Activated T-cell treated with anti-CD3 and anti-CD28 coated beads for 1 hour (primary cell): ENCODE data around the gene PTX4.
"Not testable (repeated sequence)": the region's sequence is repeated elsewhere in the genome, so short reads cannot be mapped to it uniquely, and the experiment has no call there.

Experiments
- DNase-seq: peaks from one replicate; pipeline ENCODE4 v3.0.0-alpha.2; 2020; ENCODE audit warnings: low read depth

Gene PTX4

GRCh38 chr16:1481906-1482835, 6.6 kb downstream of the PTX4 start:
- no peak for DNase-seq

GRCh38 chr16:1478937-1479336, 9.8 kb downstream of the PTX4 start:
- not testable (repeated sequence) for DNase-seq

DNA sequence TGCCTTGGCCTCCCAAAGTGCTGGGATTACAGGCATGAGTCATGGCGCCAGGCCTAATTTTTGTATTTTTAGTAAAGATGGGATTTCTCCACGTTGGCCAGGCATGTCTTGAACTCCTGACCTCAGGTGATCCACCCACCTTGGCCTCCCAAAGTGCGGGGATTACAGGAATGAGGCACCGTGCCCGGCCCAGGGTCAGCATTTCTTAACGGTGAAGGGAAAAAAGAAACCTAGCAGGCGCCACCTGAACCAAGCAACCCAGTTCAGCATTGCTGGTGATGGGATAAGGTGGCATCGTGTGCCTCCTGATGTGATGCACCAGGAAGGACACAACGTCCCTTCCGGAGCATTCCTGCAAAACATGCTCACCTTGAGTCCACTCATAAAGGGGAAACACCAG, 11.7 kb downstream of the PTX4 start:
- DNase-seq = no peak

GRCh38 chr16:1475552-1476114, 13.1 kb downstream of the PTX4 start:
- DNase-seq = no peak

GRCh38 chr16:1474796-1475551, 13.8 kb downstream of the PTX4 start, which contains the start of gene CLCN7:
TSS of gene CLCN7 (minus strand) at chr16:1475028. CDS start at chr16:1474974, 54 bp downstream.
- peak; percentile 80 for DNase-seq

GRCh38 chr16:1474082-1474795, 14.5 kb downstream of the PTX4 start:
- no peak for DNase-seq

GRCh38 chr16:1472974-1473373, 15.8 kb downstream of the PTX4 start:
- no peak for DNase-seq

DNA sequence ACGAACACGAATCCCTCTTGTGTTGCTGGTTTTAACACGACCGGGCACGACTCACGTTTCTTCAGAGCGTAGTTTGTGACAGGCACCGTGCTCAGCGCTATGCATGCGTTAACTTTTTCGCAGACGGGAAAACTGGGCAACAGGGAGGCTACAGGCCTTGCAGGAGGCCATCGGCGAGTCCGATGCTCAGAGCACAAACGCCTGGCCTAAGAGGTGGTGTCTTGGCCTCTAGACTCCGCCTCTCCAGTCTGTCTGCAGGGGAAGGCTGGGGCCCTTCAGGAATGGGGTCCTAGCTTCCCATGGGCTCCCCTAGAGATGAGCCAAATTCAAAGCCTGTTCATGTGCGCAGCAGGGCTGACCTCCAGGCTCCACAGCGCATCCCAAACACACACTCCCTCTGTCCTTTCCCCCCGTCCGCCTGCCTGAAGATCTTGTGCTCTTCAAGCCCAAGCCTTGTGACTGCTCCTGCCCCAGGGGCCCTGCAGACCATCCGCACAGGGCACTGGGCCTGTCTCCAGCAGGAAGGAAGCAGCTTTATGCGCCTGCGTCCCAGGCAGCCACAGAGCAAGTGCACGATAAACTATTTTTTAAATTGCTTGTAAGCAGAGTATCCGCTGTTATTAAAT, 17.1 kb downstream of the PTX4 start:
- no peak for DNase-seq

- DNase-seq = no peak
These were observed 18.1 kb downstream of the PTX4 start for GRCh38 chr16:1470481-1471251.

- no peak for DNase-seq
These were observed 19.0 kb downstream of the PTX4 start for GRCh38 chr16:1469693-1470201.

DNA sequence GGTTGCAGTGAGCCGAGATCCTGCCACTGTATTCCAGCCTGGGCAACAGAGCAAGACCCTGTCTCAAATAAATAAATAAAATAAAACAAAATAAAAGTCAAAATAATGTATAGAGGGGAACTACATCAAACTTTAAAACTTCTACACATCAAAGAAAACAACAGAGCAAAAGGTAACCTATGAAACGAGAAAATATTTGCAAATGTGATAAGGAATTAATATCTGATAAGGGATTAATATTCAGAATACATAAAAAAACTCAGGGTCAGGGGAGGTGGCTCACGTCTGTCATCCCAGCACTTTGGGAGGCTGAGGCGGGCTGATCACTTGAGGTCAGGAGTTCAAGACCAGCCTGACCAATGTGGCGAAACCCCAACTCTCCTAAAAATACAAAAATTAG, 19.6 kb downstream of the PTX4 start:
- not testable (repeated sequence) for DNase-seq

- no peak for DNase-seq
These were observed 20.3 kb downstream of the PTX4 start for GRCh38 chr16:1468426-1468810.

- no peak for DNase-seq
These were observed 21.7 kb downstream of the PTX4 start for GRCh38 chr16:1466968-1467521.

DNA sequence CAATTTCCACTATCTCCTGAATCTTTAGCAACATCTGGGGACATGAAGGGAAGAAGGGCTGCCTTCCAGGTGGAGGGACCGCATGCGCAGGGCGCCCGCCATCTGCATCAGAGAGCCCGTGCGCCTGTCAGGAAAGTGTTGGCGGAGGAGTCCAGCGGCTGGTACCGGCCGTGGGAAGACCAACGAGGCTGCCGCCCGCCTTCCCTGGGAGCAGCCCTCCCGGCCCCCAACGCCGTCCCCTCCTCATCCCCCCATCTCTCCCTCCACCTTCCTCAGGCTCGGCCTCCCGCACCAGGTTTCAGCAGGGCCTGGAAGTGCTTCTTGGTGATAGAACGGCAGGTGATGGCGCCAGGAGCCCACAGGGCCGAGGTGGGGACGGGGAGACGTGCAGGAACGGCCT, 22.7 kb downstream of the PTX4 start:
- no peak for DNase-seq

DNA sequence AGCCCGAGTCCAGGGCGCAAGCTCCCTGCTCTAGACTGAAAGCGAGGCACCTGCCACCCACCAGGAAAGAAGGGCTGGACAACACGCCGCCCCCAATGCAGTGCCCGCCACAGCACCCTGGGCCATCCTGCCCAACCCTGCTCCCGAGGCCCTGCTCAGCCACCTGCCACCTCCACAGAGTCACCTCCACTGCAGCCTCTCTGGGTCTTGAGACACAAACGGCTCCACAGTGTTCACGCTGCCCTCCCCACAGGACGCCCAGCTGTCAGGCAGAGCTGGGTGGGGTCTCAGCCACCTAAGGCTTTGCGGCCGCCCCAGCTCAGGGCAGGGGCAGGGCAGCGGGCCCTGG, 23.2 kb downstream of the PTX4 start:
- DNase-seq = no peak

- no peak for DNase-seq
These were observed 23.7 kb downstream of the PTX4 start for GRCh38 chr16:1464894-1465566.

GRCh38 chr16:1464196-1464893, 24.4 kb downstream of the PTX4 start:
- no peak for DNase-seq

DNA sequence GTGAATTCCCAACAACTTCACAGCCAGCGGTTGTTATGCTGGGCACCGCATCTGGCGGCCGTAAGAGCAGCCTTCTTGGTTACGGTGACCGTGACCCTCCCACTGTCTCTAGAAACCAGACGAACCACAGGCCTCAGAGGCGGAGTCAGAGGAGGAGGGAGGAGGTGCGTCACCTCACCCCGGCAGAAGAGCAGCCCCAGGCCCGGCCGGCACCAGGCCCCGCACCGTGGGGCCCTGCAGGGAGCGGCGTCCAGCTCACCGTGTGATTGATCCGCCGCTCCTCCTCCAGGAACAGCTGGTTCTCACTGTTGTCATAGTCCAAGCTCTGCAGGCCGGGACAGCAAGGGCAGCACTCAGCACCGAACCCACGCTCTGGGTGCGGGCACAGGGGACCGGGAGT, 27.6 kb downstream of the PTX4 start:
- DNase-seq = no peak

DNA sequence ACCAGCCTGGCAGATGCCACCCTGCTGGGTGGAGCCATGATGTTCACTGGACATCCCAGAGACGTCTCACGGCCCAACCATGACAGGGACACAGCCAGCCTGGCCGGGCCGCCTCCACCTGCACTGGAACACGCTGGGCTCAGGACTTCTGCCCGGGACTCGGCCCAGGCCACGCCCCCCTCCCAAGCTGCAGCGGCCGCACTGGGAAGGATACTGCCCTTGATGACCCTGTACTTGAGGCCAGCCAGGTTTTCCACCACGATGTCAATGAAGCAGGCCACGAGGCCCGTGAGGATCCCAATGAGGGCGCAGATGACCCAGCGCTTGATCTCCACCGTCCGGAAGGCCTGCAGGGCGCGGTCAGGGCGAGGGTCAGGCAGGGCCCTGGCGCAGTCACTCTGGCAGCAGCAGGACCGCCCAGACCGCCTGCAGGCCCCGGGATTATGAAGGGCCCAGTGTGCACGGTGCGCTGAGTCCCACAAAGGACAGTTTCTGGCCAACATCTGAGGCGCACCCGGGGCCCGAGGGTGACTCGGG, 28.1 kb downstream of the PTX4 start:
- no peak for DNase-seq
